Embryonic facial prominence (tissue), 1 donor: ENCODE results near the gene CHML.

Experiments
- DNase-seq: peaks from one replicate; pipeline ENCODE4 v3.0.0-alpha.2; 2016; ENCODE audit errors: extremely low spot score

CHML gene

GRCh38 chr1:241646201-241646600, 6.0 kb upstream of the CHML start:
- DNase-seq: no peak

GRCh38 chr1:241645199-241645598, 5.0 kb upstream of the CHML start:
- DNase-seq: no peak

DNA sequence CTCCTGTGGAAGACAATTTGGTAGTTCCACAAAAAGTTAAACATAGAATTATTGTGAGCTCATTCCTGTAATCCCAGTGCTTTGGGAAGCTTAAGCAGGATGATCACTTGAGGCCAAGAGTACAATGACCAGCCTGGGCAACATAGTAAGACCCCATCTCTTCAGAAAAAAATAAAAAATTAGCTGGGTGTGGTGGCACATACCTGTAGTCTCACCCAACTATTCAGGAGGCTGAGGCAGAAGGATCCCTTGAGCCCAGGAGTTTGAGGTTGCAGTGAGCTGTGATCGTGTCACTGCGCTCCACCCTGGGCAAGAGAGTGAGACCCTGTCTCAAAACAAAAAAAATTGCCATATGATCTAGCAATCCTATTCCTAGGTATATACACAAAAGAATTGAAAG, 4.1 kb upstream of the CHML start:
- no peak for DNase-seq

DNA sequence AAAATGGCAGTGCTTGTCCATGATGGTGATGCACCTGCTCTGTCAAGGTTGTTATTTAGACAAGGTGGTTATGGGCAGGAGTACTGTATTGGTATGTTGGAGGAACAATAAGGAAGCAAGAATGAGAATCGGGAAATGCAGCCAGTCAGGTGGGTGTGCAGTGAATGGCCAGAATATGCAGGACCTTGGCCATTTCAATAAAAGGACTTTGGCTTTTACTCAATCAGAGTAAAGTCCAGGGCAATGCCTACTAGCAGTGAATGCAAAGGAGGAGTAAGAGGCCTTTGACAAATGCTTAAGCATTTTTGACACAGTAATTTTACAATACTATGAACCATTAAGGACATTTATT, 2.4 kb upstream of the CHML start:
- no peak for DNase-seq

GRCh38 chr1:241641773-241642592, 1.8 kb upstream of the CHML start:
- no peak for DNase-seq

DNA sequence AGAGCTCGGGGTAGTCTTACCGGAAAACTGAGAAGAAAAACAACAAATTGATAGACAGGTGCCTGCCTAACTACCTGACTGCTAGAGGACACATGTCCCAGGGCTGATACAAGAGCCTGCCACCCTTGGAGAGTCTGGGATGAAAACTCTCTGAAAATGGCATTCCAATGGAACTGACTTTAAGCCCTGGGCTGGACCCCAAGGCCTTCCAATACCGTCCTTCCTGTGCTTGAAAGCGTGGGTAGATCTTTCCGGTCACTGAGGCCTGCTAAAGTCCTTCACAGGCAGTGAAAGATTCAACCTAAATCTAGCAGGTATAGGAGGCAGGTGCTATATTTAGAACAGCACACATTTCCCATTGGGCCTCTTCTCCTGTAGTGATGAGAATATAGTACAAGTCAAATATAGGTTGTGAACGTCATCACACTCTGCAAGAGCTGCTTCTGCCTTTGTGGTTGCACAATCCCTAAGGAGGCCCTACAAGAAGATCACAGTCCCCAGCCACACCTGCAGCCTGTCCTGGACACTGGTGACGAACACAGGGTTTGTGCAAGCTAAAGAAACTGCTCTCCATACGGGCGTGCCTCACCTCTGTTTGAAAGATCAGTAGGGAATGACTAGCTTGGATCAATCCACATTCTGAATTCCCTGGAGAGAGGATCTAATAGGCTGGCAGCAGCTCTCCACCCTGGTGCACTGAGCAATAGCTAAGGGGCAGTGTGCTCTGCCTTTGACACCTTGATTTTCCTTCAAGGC, 876 bp upstream of the CHML start:
- no peak for DNase-seq

GRCh38 chr1:241639623-241640148, 483 bp downstream of the CHML start:
- no peak for DNase-seq

DNA sequence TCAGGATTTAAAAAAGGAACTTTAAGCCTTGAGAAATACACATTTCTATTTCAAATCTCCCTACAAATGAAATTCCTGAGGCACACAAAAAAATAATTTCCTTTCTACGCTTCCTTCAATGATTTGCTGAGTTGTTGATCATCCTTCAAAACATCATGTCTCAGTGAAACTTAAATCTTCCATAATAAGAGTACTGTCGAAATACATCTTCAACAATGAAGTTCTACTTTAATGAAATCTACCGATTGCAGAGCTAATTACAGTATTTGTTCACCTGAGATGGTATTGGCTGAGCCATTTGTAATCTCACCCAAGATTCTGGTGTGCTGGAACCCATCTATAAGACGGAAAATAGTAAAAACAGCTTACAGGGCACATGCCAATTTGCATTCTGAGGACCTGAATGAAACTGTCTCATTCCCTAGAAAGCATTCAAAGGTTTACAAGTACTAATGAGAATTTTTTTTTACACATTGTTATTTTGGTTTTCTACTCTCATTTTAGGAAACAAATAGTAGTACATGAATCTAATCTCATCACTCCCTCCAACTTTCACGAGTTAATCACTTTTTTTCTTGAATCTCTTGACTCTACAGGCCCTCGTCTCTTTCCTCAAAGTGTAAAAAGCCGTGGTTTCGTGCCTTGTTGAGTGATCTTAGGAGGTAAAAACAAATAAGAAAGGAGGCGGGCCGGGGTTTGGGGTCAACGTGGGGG, 1.1 kb downstream of the CHML start:
- DNase-seq: no peak

DNA sequence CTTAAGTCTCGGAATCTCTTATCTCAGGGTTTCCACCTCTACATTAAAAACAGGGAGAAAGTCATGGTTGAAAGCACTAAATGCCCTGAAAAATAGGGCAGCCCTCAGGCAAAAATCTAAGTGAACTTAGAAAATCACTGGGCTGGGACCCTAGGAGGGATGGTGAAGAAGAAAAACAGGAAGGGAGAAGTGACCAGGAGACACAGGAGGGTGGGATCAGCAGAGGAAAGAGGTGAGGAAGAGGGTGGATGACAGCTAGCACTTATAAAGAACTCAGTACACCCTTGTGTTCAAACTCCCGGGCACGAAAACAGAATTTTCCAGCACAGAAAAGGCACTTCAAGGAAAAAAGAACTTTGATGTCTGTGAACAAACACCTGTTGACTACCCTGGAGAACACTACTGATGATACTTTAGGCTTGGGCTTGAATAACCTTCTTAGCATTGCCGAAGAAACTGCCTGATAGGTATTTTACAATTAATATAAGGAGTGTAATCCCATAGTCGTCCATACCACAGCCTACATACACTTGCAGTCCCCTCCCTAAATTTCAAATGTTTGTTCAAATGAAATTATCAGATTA, 2.0 kb downstream of the CHML start:
- no peak for DNase-seq

GRCh38 chr1:241637604-241638003, 2.6 kb downstream of the CHML start:
- DNase-seq: no peak

DNA sequence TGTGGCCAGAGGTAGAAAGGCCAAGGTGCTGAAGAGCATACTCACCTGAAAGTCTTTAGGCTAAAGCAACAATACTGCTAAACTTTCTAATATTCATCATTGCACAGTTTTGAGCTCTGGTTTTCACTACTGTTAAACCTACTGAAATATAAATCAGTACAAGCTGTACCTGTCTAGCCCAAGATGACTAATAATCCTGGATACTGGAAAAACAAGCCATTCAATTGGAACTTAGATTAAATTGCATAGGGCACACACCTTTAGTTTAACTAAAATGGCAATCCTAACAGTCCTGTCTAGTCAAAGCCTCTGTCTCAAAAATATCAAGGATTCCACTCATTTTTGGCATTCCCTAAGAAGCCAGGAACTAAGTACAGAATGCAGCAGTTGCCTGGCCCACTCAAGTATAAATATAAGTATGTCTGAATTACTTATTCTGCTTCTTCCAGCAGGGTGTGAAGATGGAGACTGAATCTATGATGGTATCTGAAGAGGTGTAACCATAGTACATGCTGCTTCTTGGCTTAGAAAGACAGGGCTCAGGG, 3.1 kb downstream of the CHML start:
- DNase-seq: no peak

- DNase-seq: no peak
Observed at GRCh38 chr1:241636291-241636690, 3.9 kb downstream of the CHML start.

DNA sequence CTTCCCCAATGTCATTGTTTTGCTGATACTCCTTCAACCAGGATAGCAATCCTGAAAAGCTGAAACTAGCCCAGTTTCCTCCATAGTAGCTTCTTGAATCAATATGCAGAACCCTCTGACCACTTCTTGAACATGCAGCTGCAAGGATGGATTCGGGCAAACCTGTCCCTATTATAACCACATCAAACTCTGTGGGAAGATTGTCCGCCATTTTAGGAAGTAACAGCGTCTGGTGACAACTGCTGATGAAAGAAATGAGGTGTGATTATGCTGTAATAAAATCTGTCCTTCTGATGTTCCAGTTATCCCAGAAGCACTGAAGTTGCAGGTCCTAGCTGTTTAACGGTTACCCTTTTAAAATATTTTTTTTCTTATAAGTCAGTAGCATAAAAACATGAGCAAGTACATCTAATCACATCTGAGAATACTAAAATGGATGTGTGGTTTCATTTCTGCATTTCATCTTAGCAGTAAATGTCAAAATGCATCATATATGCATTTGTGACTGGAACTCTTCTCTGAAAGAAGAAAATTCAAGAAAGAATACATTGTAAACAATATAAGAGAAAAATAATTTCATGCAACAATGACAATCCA, 4.5 kb downstream of the CHML start:
- no peak for DNase-seq

GRCh38 chr1:241632987-241633386, 7.2 kb downstream of the CHML start:
- no peak for DNase-seq

DNA sequence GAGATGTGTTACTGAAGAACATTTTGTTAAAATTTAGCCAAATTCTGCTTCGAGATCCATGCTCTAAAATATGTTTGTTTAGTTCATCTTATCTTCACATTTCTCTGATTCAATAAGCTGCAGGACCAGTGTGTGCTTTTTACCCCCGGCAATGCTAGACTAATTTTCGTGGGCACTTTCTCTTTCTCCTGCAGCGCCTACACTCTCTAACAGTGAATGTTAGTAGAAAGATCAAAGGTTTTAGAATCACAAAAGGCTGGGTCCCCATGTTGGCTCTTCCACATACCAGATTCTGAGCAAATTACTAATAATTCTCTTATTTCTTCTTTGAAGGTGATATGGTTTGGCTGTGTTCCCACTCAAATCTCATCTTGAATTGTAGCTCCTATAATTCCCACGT, 8.5 kb downstream of the CHML start:
- DNase-seq: no peak

GRCh38 chr1:241630899-241631298, 9.3 kb downstream of the CHML start:
- no peak for DNase-seq

GRCh38 chr1:241630476-241630875, 9.7 kb downstream of the CHML start:
- DNase-seq: no peak

DNA sequence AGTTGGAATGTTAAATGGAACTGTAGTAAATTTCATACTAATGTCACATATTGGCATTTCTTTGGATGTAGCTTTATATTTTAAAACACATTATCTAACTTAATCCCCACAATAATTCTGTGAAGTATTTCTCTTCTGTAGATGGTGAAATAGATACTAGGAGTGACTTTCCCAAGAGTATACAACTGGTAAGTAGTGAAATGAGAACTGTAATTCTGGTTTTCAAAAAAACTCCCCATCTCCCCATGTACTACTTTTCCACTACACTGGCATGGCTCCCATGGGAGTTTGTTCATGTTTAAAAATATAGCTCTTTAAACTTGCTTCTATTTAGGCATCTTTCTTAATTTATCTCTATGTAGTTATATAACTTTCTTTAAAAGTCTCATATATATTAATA, 10.2 kb downstream of the CHML start:
- DNase-seq: no peak

- DNase-seq: no peak
Observed at GRCh38 chr1:241627453-241628259, 12.5 kb downstream of the CHML start.

- no peak for DNase-seq
Observed at GRCh38 chr1:241624935-241625334, 15.2 kb downstream of the CHML start.

DNA sequence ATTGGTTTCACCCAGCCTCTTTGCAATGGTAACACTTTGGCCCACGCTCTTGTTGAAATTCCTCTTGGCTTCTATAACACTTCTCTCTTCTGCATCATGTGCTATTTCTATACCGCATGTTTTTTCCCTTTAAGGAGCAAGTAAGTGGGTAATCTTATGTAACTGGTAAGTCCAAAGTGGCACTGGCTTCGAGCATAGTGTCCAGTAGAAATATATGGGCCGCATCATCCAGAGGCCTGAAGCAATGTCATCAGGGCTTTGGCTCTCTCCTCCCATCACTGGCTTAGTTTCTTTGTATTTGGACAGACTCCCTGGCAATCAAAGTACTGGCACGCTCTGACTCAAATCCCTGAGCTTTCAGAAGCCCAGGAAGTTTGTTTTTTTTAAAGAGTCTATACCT, 17.5 kb downstream of the CHML start:
- DNase-seq: no peak
